ENCODE measurements around the gene PARL.

DNA sequence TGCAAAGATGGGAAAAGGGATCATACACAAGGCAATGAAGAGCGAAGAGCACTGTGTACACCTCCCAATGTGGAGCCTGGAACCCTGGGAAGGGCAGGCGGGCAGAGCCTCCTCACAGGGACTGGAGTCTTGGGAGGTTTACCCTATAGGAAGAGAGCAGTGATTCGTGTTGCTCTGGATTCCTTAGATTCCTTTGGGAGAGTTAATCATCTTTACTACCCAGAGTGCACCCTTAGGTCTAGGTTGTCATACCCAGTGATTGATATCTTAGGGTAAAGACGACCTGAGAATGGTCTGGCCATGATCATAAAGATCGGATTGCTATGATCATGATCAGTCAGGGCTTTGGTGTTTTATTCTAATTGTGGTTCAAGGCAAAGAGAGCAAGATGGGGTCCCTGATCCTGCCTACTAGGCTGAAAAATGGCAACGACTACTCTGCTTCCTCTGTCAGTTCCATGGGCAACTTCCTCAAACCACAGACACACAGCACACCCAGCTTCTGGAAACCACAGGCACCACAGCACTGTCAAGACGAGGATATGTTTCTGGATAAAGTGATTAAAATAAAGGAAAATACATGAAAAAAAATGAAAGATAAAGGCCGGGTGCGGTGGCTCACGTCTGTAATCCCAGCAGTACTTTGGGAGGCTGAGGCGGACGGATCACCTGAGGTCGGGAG lies 38.9 kb downstream of the PARL start:
- TF ChIP-seq CTCF (conservative IDR thresholded peaks at IDR 0.05 in 1 of 2, IDR thresholded peaks at IDR 0.05 in 1 of 2; ENCODE audit: extremely low read depth in 1 of 2, insufficient read depth in 1 of 2, low read depth in 1 of 2, low read length in 2 of 2) (no peak), EZH2 (IDR thresholded peaks at IDR 0.05; ENCODE audit: borderline replicate concordance, low read length) (no peak)

All from mammary epithelial cell (primary cell).